NK-92 (cell line): ENCODE results near the gene RBFOX1.

Source experiments
- DNase-seq: peaks from one replicate; lab custom pipeline; 2025; ENCODE audit not compliant: unreplicated experiment; lab: John Stamatoyannopoulos, UW

RBFOX1 gene

GRCh38 chr16:7332611-7333010, at the start of gene RBFOX1:
Gene RBFOX1 (plus strand): TSS chr16:7332845.
- no peak for DNase-seq

GRCh38 chr16:7284780-7285179, 47.9 kb upstream of the RBFOX1 start:
- DNase-seq, result no peak

- DNase-seq, result no peak
These were observed 47.1 kb upstream of the RBFOX1 start for GRCh38 chr16:7285520-7285919.

GRCh38 chr16:7289299-7289698, 43.3 kb upstream of the RBFOX1 start:
- no peak for DNase-seq

GRCh38 chr16:7290682-7291081, 42.0 kb upstream of the RBFOX1 start:
- no peak for DNase-seq

- DNase-seq, result no peak
These were observed 38.6 kb upstream of the RBFOX1 start for GRCh38 chr16:7294020-7294419.

GRCh38 chr16:7303052-7303610, 29.5 kb upstream of the RBFOX1 start:
- DNase-seq, result no peak

GRCh38 chr16:7303660-7304200, 28.9 kb upstream of the RBFOX1 start:
- no peak for DNase-seq

- no peak for DNase-seq
These were observed 28.4 kb upstream of the RBFOX1 start for GRCh38 chr16:7304279-7304678.

GRCh38 chr16:7304958-7305357, 27.7 kb upstream of the RBFOX1 start:
- DNase-seq, result no peak

GRCh38 chr16:7313170-7313569, 19.5 kb upstream of the RBFOX1 start:
- DNase-seq, result no peak

GRCh38 chr16:7314163-7314562, 18.5 kb upstream of the RBFOX1 start:
- DNase-seq, result no peak

GRCh38 chr16:7315813-7316212, 16.8 kb upstream of the RBFOX1 start:
- no peak for DNase-seq

GRCh38 chr16:7316281-7316888, 16.3 kb upstream of the RBFOX1 start:
- no peak for DNase-seq

- no peak for DNase-seq
These were observed 14.7 kb upstream of the RBFOX1 start for GRCh38 chr16:7317982-7318381.

- DNase-seq, result no peak
These were observed 14.0 kb upstream of the RBFOX1 start for GRCh38 chr16:7318686-7319085.

GRCh38 chr16:7319514-7319913, 13.1 kb upstream of the RBFOX1 start:
- no peak for DNase-seq

GRCh38 chr16:7321661-7322060, 11.0 kb upstream of the RBFOX1 start:
- no peak for DNase-seq

- DNase-seq, result no peak
These were observed 8.3 kb upstream of the RBFOX1 start for GRCh38 chr16:7324321-7324720.

- DNase-seq, result no peak
These were observed 6.8 kb upstream of the RBFOX1 start for GRCh38 chr16:7325834-7326233.

- DNase-seq, result no peak
These were observed 1.9 kb upstream of the RBFOX1 start for GRCh38 chr16:7330709-7331108.

GRCh38 chr16:7331997-7332396, 648 bp upstream of the RBFOX1 start:
- no peak for DNase-seq

GRCh38 chr16:7333180-7333725, 608 bp downstream of the RBFOX1 start:
- DNase-seq, result no peak
